K562 (cell line): Measurements from ENCODE around the gene EFNA1. TPM values are rescaled to one million over a fixed set of nuclear protein-coding genes. Genes with fewer than 3 reads are reported as not detected.

ENCODE experiments used
- BRCA1 ChIP-seq, 2 experiments: fragments of 450-650 bp in 1 of 2; sonication (generic) in 1 of 2; formaldehyde crosslinking in 1 of 2; IDR thresholded peaks; 2 replicates each; pipeline versions ENCODE4 v1.5.0 to v1.6.1; 2017 to 2020; ENCODE audit warnings: mild to moderate bottlenecking in 1 of 2, missing genetic modification reagents in 1 of 2
- CTBP1 ChIP-seq: fragments of 450-650 bp; IDR thresholded peaks from 2 replicates; pipeline ENCODE4 v1.6.1; 2016; ENCODE audit warnings: borderline replicate concordance
- DMBX1 ChIP-seq: fragments of 250-450 bp; sonication (Bioruptor Pico); IDR thresholded peaks from 2 replicates; pipeline ENCODE4 v1.8.0; 2022; ENCODE audit warnings: inconsistent platforms, mild to moderate bottlenecking, moderate library complexity, borderline replicate concordance
- ELF2 ChIP-seq: fragments of 250-450 bp; sonication (Bioruptor Pico); IDR thresholded peaks from 2 replicates; pipeline ENCODE4 v1.5.0; 2021; ENCODE audit warnings: mild to moderate bottlenecking
- HMBOX1 ChIP-seq: sonication (generic); IDR thresholded peaks from 2 replicates; pipeline ENCODE4 v1.6.1; 2016
- LEF1 ChIP-seq: fragments of 450-650 bp; IDR thresholded peaks from 2 replicates; pipeline ENCODE4 v1.6.1; 2016; ENCODE audit warnings: mild to moderate bottlenecking
- MAFF ChIP-seq: IDR thresholded peaks from 2 replicates; pipeline ENCODE4 v1.6.1; 2012; ENCODE audit warnings: low read length, improper control_type of control experiment
- MIER1 ChIP-seq: fragments of 450-650 bp; IDR thresholded peaks from 2 replicates; pipeline ENCODE4 v1.6.1; 2016; ENCODE audit warnings: antibody characterized with exemption, mild to moderate bottlenecking, low read depth
- NONO ChIP-seq, 2 experiments: fragments of 200-400 bp in 1 of 2; fragments of 450-650 bp in 1 of 2; formaldehyde crosslinking in 1 of 2; IDR thresholded peaks; 2 replicates each; pipeline ENCODE4 v1.6.1; 2017; ENCODE audit warnings: low read depth in 2 of 2, mild to moderate bottlenecking in 2 of 2, moderate library complexity in 2 of 2, low read length in 1 of 2
- NR2C2 ChIP-seq, 2 experiments: fragments of 200-800 bp in 1 of 2; sonication (Bioruptor generic) in 1 of 2; sonication (generic) in 1 of 2; formaldehyde crosslinking in 1 of 2; IDR thresholded peaks; 2 replicates each; pipeline versions ENCODE4 v1.6.1 to v1.8.0; 2016 to 2022; ENCODE audit warnings: mild to moderate bottlenecking in 1 of 2, missing compliant biosample characterization in 1 of 2, missing genetic modification characterization in 1 of 2, missing genetic modification reagents in 1 of 2
- SAP30 ChIP-seq: fragments of 200-600 bp; sonication (generic); IDR thresholded peaks from 2 replicates; pipeline ENCODE4 v1.6.1; 2012; ENCODE audit warnings: borderline replicate concordance, low read depth, mild to moderate bottlenecking, moderate library complexity, low read length, control low read depth, inconsistent platforms; ENCODE audit not compliant: insufficient read depth, poor library complexity, severe bottlenecking
- SMAD3 ChIP-seq: fragments of 450-650 bp; formaldehyde crosslinking; conservative IDR thresholded peaks from 2 replicates; pipeline ENCODE4 v1.4.0; 2020; ENCODE audit warnings: mild to moderate bottlenecking
- SP2 ChIP-seq: IDR thresholded peaks from 2 replicates; pipeline ENCODE4 v1.6.1; 2011; ENCODE audit warnings: mild to moderate bottlenecking, low read depth, low read length, moderate library complexity; ENCODE audit not compliant: poor library complexity, severe bottlenecking; ENCODE audit errors: extremely low read depth
- TEAD1 ChIP-seq, 2 experiments: fragments of 450-650 bp in 1 of 2; sonication (generic) in 1 of 2; formaldehyde crosslinking; IDR thresholded peaks; 2 replicates each; pipeline versions ENCODE4 v1.4.0 to v1.8.0; 2020 to 2022; ENCODE audit warnings: mild to moderate bottlenecking in 2 of 2, missing genetic modification reagents in 1 of 2
- XRCC5 ChIP-seq: fragments of 200-400 bp; formaldehyde crosslinking; IDR thresholded peaks from 2 replicates; pipeline ENCODE4 v1.6.1; 2017; ENCODE audit warnings: low read depth, mild to moderate bottlenecking, low read length
- ZFP36 ChIP-seq: fragments of 150-350 bp; IDR thresholded peaks from 2 replicates; pipeline ENCODE4 v1.6.1; 2018; ENCODE audit warnings: low read length, low read depth; ENCODE audit not compliant: partially characterized antibody
- ZNF3 ChIP-seq: fragments of 250-450 bp; sonication (Bioruptor Pico); IDR thresholded peaks from 2 replicates; pipeline ENCODE4 v1.5.0; 2021; ENCODE audit warnings: mild to moderate bottlenecking, moderate library complexity
- ZNF766 ChIP-seq: fragments of 200-800 bp; sonication (Bioruptor generic); conservative IDR thresholded peaks from 2 replicates; pipeline ENCODE4 v1.6.1; 2016; ENCODE audit warnings: missing genetic modification characterization, missing compliant biosample characterization
- ZNF778 ChIP-seq: fragments of 450-650 bp; formaldehyde crosslinking; IDR thresholded peaks from 2 replicates; pipeline ENCODE4 v1.4.0; 2020; ENCODE audit warnings: mild to moderate bottlenecking, moderate library complexity
- polyA plus RNA-seq, 8 experiments: library from polyadenylated mRNA; depleted of rRNA in 4 of 8; stranded (reverse) in 5 of 8; unstranded in 3 of 8; fragments of >200 nt; fragmentation: Nextera tagmentation in 2 of 8; fragmentation: Illumina TruSeq in 1 of 8; extraction: Ambion mirVana in 2 of 8; extraction: Trizol in 1 of 8; gene quantifications; 2 replicates each; pipeline versions ENCODE4 v1.2.1 to v1.2.3, GENCODE V29; 2011 to 2014; ENCODE audit warnings: inconsistent platforms in 1 of 8, missing spikeins in 1 of 8
- total RNA-seq, 7 experiments: library from RNA; depleted of rRNA in 6 of 7; stranded (reverse); fragments of >200 nt in 6 of 7; fragmentation: Illumina TruSeq in 2 of 7; extraction: Trizol in 2 of 7; gene quantifications; 2 replicates each; pipeline versions ENCODE4 v1.2.1 to v1.2.3, GENCODE V29; 2011 to 2021; ENCODE audit warnings: low replicate concordance in 1 of 7
- TF ChIP-seq, protein P1 (sequence below): IDR thresholded peaks from 3 replicates; pipeline ENCODE4 v1.6.1; 2011; ENCODE audit warnings: borderline replicate concordance, mild to moderate bottlenecking; ENCODE audit not compliant: insufficient read length, insufficient read depth
- TF ChIP-seq, protein P2 (sequence below): fragments of 450-650 bp; IDR thresholded peaks from 2 replicates; pipeline ENCODE4 v1.6.1; 2016; ENCODE audit warnings: borderline replicate concordance

EFNA1 gene
- total and polyA plus RNA-seq, 9 of the 15 experiments (the other 6 are each of a cell fraction or from before 2014, with no cell fraction given), result 2.1 to 9.3 (median 3.0) TPM

GRCh38 chr1:155172732-155173477 is 45.2 kb downstream of the EFNA1 start, which contains the start of gene KRTCAP2 (continued):
- TF ChIP-seq, protein P1, sequence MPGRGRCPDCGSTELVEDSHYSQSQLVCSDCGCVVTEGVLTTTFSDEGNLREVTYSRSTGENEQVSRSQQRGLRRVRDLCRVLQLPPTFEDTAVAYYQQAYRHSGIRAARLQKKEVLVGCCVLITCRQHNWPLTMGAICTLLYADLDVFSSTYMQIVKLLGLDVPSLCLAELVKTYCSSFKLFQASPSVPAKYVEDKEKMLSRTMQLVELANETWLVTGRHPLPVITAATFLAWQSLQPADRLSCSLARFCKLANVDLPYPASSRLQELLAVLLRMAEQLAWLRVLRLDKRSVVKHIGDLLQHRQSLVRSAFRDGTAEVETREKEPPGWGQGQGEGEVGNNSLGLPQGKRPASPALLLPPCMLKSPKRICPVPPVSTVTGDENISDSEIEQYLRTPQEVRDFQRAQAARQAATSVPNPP, result no peak
- TF ChIP-seq XRCC5, result peak; percentile 91; the same call in 1 of the 2 replicates
- no peak; the same call in 1 of the 2 replicates for TF ChIP-seq ZNF766 (CRISPR knock-in tag)
- no peak for TF ChIP-seq MAFF
- TF ChIP-seq TEAD1 (CRISPR knock-in tag; IDR thresholded peaks at IDR 0.05), result peak; percentile 65 to 71; a peak in 2 of 4 replicates
- no peak for TF ChIP-seq HMBOX1
- TF ChIP-seq, protein P2, sequence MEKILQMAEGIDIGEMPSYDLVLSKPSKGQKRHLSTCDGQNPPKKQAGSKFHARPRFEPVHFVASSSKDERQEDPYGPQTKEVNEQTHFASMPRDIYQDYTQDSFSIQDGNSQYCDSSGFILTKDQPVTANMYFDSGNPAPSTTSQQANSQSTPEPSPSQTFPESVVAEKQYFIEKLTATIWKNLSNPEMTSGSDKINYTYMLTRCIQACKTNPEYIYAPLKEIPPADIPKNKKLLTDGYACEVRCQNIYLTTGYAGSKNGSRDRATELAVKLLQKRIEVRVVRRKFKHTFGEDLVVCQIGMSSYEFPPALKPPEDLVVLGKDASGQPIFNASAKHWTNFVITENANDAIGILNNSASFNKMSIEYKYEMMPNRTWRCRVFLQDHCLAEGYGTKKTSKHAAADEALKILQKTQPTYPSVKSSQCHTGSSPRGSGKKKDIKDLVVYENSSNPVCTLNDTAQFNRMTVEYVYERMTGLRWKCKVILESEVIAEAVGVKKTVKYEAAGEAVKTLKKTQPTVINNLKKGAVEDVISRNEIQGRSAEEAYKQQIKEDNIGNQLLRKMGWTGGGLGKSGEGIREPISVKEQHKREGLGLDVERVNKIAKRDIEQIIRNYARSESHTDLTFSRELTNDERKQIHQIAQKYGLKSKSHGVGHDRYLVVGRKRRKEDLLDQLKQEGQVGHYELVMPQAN, result peak; percentile 59
- TF ChIP-seq MIER1, result no peak; the same call in 1 of the 2 replicates
- no peak for TF ChIP-seq ZNF778 (CRISPR knock-in tag)
- no peak for TF ChIP-seq BRCA1 (IDR thresholded peaks at IDR 0.05)
- no peak for TF ChIP-seq BRCA1 (CRISPR knock-in tag; IDR thresholded peaks at IDR 0.05)
- TF ChIP-seq ZNF3 (CRISPR knock-in tag), result no peak
- TF ChIP-seq DMBX1, result no peak
- no peak for TF ChIP-seq LEF1
- TF ChIP-seq CTBP1, result peak; percentile 90
- TF ChIP-seq SAP30, result no peak
- 0 out of 2 replicates have a peak, but pooled peaks have one; percentile 37 for TF ChIP-seq NR2C2 (CRISPR knock-in tag; IDR thresholded peaks at IDR 0.05)
- TF ChIP-seq NR2C2 (tag; IDR thresholded peaks at IDR 0.05), result peak; percentile 64; the same call in 1 of the 2 replicates
- peak; percentile 31 for TF ChIP-seq ZFP36
- peak; percentile 70; the same call in 1 of the 2 replicates for TF ChIP-seq ELF2 (CRISPR knock-in tag)
- peak in 1 of 2 experiments; percentile 48; a peak in 1 of 4 replicates for TF ChIP-seq NONO (IDR thresholded peaks at IDR 0.05; ENCODE audit: low read depth in 2 of 2, low read length in 1 of 2)
- peak; percentile 68 for TF ChIP-seq SP2
- no peak; the same call in 1 of the 2 replicates for TF ChIP-seq SMAD3
